Lower leg skin (tissue), 3 donors: ENCODE results near the gene MAPK8IP3.

Experiments used
- POLR2A ChIP-seq, 2 donors: fragments of 450-650 bp; IDR thresholded peaks; one replicate each; pipeline ENCODE4 v1.6.1; 2016 to 2017; ENCODE audit warnings: antibody characterized with exemption in 2 of 2, mild to moderate bottlenecking in 1 of 2, moderate library complexity in 1 of 2
- TF ChIP-seq, protein P1 (sequence below), 3 donors: fragments of 450-650 bp; IDR thresholded peaks; one replicate each; pipeline ENCODE4 v1.5.1; 2016; ENCODE audit warnings: antibody characterized with exemption in 3 of 3, mild to moderate bottlenecking in 3 of 3, moderate library complexity in 2 of 3

DNA sequence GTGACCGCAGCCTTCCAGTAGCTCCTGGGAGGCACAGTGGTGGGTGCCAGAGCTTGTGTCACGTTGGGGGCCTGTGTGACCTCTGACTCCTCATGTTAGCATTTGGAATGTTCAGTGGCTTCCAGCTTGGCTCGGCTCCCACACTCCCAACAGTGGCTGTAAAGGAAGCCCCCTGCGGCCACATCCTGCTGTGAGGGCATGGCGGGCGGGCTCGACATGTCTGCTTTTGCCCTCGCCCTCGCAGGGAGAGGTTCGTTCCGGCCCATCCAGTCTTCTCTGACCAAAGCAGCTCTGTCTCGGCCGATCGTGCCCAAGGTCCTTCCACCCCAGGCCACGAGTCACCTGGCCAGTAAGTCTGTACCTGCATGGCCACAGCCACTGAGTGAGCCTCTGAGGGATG, 40.2 kb upstream of the MAPK8IP3 start:
- no peak for TF ChIP-seq POLR2A (IDR thresholded peaks at IDR 0.05)
- TF ChIP-seq, protein P1, sequence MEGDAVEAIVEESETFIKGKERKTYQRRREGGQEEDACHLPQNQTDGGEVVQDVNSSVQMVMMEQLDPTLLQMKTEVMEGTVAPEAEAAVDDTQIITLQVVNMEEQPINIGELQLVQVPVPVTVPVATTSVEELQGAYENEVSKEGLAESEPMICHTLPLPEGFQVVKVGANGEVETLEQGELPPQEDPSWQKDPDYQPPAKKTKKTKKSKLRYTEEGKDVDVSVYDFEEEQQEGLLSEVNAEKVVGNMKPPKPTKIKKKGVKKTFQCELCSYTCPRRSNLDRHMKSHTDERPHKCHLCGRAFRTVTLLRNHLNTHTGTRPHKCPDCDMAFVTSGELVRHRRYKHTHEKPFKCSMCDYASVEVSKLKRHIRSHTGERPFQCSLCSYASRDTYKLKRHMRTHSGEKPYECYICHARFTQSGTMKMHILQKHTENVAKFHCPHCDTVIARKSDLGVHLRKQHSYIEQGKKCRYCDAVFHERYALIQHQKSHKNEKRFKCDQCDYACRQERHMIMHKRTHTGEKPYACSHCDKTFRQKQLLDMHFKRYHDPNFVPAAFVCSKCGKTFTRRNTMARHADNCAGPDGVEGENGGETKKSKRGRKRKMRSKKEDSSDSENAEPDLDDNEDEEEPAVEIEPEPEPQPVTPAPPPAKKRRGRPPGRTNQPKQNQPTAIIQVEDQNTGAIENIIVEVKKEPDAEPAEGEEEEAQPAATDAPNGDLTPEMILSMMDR (IDR thresholded peaks at IDR 0.05), result no peak
